OCI-LY3 (cell line): Measurements from ENCODE around the gene POMT2.

Experiments used
- EZH2phosphoT487 ChIP-seq: fragments of 200-600 bp; shearing (Covaris generic); IDR thresholded peaks from 2 replicates; pipeline ENCODE4 v1.6.1; 2018; ENCODE audit warnings: antibody characterized with exemption, mixed run types, low read depth
- TF ChIP-seq, protein P1 (sequence below): fragments of 200-600, 300-600 bp; sonication (generic); IDR thresholded peaks from 2 replicates; pipeline ENCODE4 v1.5.1; 2014; ENCODE audit warnings: antibody characterized with exemption, low read length, low read depth

DNA sequence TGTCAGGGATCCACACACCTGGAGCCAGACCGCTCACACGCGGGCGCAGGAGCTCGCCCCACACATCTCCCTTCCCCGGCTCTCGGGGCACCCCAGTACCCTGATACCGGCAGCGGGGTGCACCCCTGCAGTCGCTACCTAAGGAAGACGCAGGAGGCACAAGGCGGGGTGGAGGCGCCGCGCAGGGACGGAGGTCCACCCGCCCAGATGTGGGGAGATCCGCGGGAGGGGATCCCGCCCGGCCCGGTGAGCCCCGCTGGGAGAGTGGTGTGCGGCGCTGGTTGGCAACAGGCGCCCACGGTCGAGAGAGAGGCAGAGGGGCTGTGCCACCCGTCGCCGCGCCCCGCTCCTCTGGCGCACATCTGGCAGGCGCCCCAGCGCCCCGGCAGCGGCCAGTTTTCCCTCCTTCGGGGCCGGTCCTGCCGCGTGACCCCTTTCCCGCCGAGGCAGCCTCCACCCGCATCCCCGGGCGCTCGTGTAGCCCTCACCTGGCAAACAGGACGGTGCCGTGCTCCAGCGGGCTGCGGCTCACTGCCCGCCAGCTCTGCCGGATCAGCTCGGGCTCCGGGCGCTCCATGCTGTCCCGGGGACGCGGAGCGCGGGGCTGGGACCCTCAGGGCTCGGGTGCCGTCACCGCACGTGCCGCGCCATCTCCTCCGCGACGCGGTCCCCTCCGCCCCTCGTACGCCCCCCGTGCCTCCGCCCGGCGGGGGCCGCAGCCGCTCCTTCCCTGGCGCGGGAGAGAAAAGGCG is 50.1 kb downstream of the POMT2 start:
- TF ChIP-seq, protein P1, sequence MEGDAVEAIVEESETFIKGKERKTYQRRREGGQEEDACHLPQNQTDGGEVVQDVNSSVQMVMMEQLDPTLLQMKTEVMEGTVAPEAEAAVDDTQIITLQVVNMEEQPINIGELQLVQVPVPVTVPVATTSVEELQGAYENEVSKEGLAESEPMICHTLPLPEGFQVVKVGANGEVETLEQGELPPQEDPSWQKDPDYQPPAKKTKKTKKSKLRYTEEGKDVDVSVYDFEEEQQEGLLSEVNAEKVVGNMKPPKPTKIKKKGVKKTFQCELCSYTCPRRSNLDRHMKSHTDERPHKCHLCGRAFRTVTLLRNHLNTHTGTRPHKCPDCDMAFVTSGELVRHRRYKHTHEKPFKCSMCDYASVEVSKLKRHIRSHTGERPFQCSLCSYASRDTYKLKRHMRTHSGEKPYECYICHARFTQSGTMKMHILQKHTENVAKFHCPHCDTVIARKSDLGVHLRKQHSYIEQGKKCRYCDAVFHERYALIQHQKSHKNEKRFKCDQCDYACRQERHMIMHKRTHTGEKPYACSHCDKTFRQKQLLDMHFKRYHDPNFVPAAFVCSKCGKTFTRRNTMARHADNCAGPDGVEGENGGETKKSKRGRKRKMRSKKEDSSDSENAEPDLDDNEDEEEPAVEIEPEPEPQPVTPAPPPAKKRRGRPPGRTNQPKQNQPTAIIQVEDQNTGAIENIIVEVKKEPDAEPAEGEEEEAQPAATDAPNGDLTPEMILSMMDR: no peak
- no peak for TF ChIP-seq EZH2phosphoT487
